Measurements from ENCODE around the gene H3-3A.

GRCh38 chr1:226054519-226055327 lies 7.8 kb upstream of the H3-3A start:
- TF ChIP-seq CTCF (IDR thresholded peaks at IDR 0.05; ENCODE audit: insufficient read depth, low read length): no peak
- no peak for TF ChIP-seq POLR2AphosphoS5 (IDR thresholded peaks at IDR 0.05; ENCODE audit: low read depth)
- no peak for TF ChIP-seq REST (IDR thresholded peaks at IDR 0.05; ENCODE audit: insufficient replicate concordance, low read depth)

Measured in HL-60 (cell line).